Mesenchymal stem cell (in vitro differentiated cells and primary cell): ENCODE measurements around the gene NGFR. TPM values are rescaled to one million over a fixed set of nuclear protein-coding genes. Genes with fewer than 3 reads are reported as not detected.

Source experiments
- DNase-seq: peaks from one replicate; pipeline ENCODE4 v3.0.0-alpha.2; 2013
- H2AFZ ChIP-seq: one replicate; pipeline ENCODE4 v1.6.1; 2013; ENCODE audit warnings: low read depth, mild to moderate bottlenecking, control low read depth, inconsistent platforms, low read length, moderate library complexity
- H2AK5ac ChIP-seq: 2 replicates; pipeline ENCODE4 v1.6.1; 2013; ENCODE audit warnings: low read length, moderate library complexity, mild to moderate bottlenecking, inconsistent platforms; ENCODE audit not compliant: severe bottlenecking
- H2BK120ac ChIP-seq: one replicate; pipeline ENCODE4 v1.6.1; 2013; ENCODE audit warnings: low read depth, mild to moderate bottlenecking, inconsistent platforms, low read length, moderate library complexity
- H2BK12ac ChIP-seq, 2 experiments: one replicate each; pipeline ENCODE4 v1.6.1; 2013; ENCODE audit warnings: inconsistent platforms in 2 of 2, low read length in 2 of 2, mild to moderate bottlenecking in 2 of 2, moderate library complexity in 2 of 2, control low read depth in 1 of 2
- H2BK15ac ChIP-seq: one replicate; pipeline ENCODE4 v1.6.1; 2013; ENCODE audit warnings: mild to moderate bottlenecking, low read depth, inconsistent platforms; ENCODE audit not compliant: poor library complexity, severe bottlenecking
- H2BK5ac ChIP-seq: 2 replicates; pipeline ENCODE4 v1.6.1; 2013; ENCODE audit warnings: low read depth, mild to moderate bottlenecking, low read length, control low read depth, inconsistent platforms; ENCODE audit not compliant: poor library complexity, severe bottlenecking
- H3K14ac ChIP-seq, 2 experiments: one replicate each; pipeline ENCODE4 v1.6.1; 2013; ENCODE audit warnings: inconsistent platforms in 2 of 2, low read length in 2 of 2, control low read depth in 1 of 2, mild to moderate bottlenecking in 1 of 2, moderate library complexity in 1 of 2
- H3K18ac ChIP-seq, 2 experiments: one replicate each; pipeline ENCODE4 v1.6.1; 2013; ENCODE audit warnings: inconsistent platforms in 2 of 2, low read length in 2 of 2, control low read depth in 1 of 2, low read depth in 1 of 2, mild to moderate bottlenecking in 1 of 2
- H3K23ac ChIP-seq, 2 experiments: one replicate each; pipeline ENCODE4 v1.6.1; 2013; ENCODE audit warnings: inconsistent platforms in 2 of 2, low read length in 2 of 2, mild to moderate bottlenecking in 2 of 2, moderate library complexity in 2 of 2, control low read depth in 1 of 2
- H3K27ac ChIP-seq: 2 replicates; pipeline ENCODE4 v1.5.1; 2013; ENCODE audit warnings: mild to moderate bottlenecking, moderate library complexity, low read length, control low read depth, inconsistent platforms; ENCODE audit not compliant: poor library complexity, severe bottlenecking
- H3K27me3 ChIP-seq, 2 experiments: 2 replicates each; pipeline versions ENCODE4 v1.6.1 to v1.7.0; 2013; ENCODE audit warnings: low read length in 2 of 2, mild to moderate bottlenecking in 2 of 2, moderate library complexity in 2 of 2, control low read depth in 1 of 2, inconsistent platforms in 1 of 2; ENCODE audit not compliant: control insufficient read depth in 1 of 2, insufficient read depth in 1 of 2
- H3K36me3 ChIP-seq, 2 experiments: 2 replicates each; pipeline versions ENCODE4 v1.6.1 to v1.7.0; 2013; ENCODE audit warnings: low read length in 2 of 2, control low read depth in 1 of 2, inconsistent platforms in 1 of 2, low read depth in 1 of 2, mild to moderate bottlenecking in 1 of 2; ENCODE audit not compliant: insufficient read depth in 2 of 2, control insufficient read depth in 1 of 2
- H3K4ac ChIP-seq, 2 experiments: one replicate each; pipeline ENCODE4 v1.6.1; 2013; ENCODE audit warnings: inconsistent platforms in 2 of 2, low read length in 2 of 2, mild to moderate bottlenecking in 2 of 2, moderate library complexity in 2 of 2, control low read depth in 1 of 2, low read depth in 1 of 2
- H3K4me1 ChIP-seq: 2 replicates; pipeline ENCODE4 v1.6.1; 2013; ENCODE audit warnings: low read depth, low read length, control low read depth; ENCODE audit not compliant: control insufficient read depth, insufficient read depth
- H3K4me2 ChIP-seq: 2 replicates; pipeline ENCODE4 v1.6.1; 2013; ENCODE audit warnings: low read length, mild to moderate bottlenecking, inconsistent platforms; ENCODE audit not compliant: poor library complexity, severe bottlenecking
- H3K4me3 ChIP-seq, 2 experiments: 2 replicates each; pipeline versions ENCODE4 v1.5.1 to v1.7.0; 2013; ENCODE audit warnings: low read length in 2 of 2, mild to moderate bottlenecking in 2 of 2, control low read depth in 1 of 2, low read depth in 1 of 2; ENCODE audit not compliant: insufficient read depth in 1 of 2
- H3K79me1 ChIP-seq: replicated peaks from 2 replicates; pipeline ENCODE4 v1.6.1; 2013; ENCODE audit warnings: mild to moderate bottlenecking, control low read depth, low read length, inconsistent platforms; ENCODE audit not compliant: poor library complexity, severe bottlenecking
- H3K9ac ChIP-seq: 2 replicates; pipeline ENCODE4 v1.7.0; 2013; ENCODE audit warnings: mild to moderate bottlenecking, low read length, moderate library complexity
- H3K9me3 ChIP-seq: 2 replicates; pipeline ENCODE4 v1.7.0; 2013; ENCODE audit warnings: mild to moderate bottlenecking, low read length; ENCODE audit not compliant: control insufficient read depth
- H4K8ac ChIP-seq: one replicate; pipeline ENCODE4 v1.6.1; 2013; ENCODE audit warnings: inconsistent platforms, mild to moderate bottlenecking, low read length, moderate library complexity
- H4K91ac ChIP-seq: one replicate; pipeline ENCODE4 v1.6.1; 2013; ENCODE audit warnings: mild to moderate bottlenecking, low read length, inconsistent platforms
- WGBS: methylation state at CpG from one replicate; pipeline ENCODE4 v1.1.7; 2013; ENCODE audit warnings: mixed read lengths; 5-methylcytosine and 5-hydroxymethylcytosine counted together
- small RNA-seq: library from polyadenylated mRNA; stranded (forward); fragments of <200 nt; extraction: miRNeasy Mini kit (QIAGEN cat#:217004); gene quantifications from one replicate; pipeline ENCODE3, GENCODE V24; 2013; ENCODE audit warnings: low read depth

Gene NGFR

DNA sequence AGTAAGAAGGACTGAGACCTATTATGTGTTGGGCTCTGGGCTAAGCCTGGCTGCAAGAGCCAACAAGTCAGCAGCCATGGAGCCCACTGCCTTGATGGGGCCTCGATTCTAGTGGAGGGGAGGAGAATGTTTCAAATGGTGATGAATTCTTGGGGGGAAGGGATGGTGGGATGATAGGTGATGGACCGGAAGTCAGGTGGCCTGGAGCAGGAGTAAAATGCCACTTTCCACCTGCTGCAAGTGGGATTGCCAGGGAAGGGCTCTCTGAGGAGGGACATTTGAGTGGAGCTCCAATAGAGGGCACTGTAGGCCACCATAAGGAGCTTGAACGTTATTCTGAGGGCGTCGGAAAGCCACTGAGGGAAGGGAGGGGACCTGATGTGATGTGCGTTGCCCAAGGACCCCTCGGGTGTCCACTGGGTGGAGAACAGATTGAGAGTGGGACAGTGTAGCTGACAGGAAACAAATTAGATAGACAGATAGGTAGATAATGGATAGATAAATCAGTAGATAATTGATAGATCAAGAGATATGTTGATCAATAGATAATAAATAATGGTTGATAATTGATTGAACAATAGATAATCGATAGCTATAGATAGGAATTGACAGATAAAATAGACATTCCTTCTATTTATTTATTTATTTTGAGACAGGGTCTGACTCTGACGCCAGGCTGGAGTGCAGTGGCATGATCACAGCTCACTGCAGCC lies 62.4 kb downstream of the NGFR start:
- Histone ChIP-seq H3K36me3 (no peaks in the 10 kb centered on the region), H2BK120ac (no peak overlapping the region), H3K9ac (no peak overlapping the region), H3K27ac (no peak overlapping the region), H4K8ac (no peak overlapping the region), H2BK15ac (no peak overlapping the region), H3K4me3 (no peak overlapping the region), H3K4me2 (no peak overlapping the region), H2AK5ac (no peak overlapping the region), H4K91ac (no peak overlapping the region), H3K27me3 (peaks cover 9 to 41% of the 10 kb centered on the region in 2 experiments), H3K79me1 (no peaks in the 10 kb centered on the region), H2BK12ac (no peak overlapping the region), H3K4me1 (peaks cover 9% of the 10 kb centered on the region), H2BK5ac (no peak overlapping the region), H3K4ac (no peak overlapping the region), H3K23ac (no peak overlapping the region), H2AFZ (no peak overlapping the region), H3K14ac (no peak overlapping the region), H3K9me3 (no peaks in the 10 kb centered on the region), H3K18ac (no peak overlapping the region)
- peak; percentile 67 for DNase-seq
- WGBS: 10% methylated on average over 8 of the region's 9 CpGs

Small RNA genes lying within 50 kb of the gene (small RNA-seq; reads per million reads assigned to genes)
- not detected for gene MIR6165
